Urothelium cell line (cell line): ENCODE data around the gene IZUMO1.

ENCODE experiments used
- DNase-seq: peaks from one replicate; pipeline ENCODE4 v3.0.0; 2011; ENCODE audit warnings: low spot score, mixed read lengths
- FAIRE-seq: peaks from 2 replicates; lab custom pipeline; 2011; peaks lifted over from hg19 to GRCh38; lab: Jason Lieb, UNC

Gene IZUMO1

DNA sequence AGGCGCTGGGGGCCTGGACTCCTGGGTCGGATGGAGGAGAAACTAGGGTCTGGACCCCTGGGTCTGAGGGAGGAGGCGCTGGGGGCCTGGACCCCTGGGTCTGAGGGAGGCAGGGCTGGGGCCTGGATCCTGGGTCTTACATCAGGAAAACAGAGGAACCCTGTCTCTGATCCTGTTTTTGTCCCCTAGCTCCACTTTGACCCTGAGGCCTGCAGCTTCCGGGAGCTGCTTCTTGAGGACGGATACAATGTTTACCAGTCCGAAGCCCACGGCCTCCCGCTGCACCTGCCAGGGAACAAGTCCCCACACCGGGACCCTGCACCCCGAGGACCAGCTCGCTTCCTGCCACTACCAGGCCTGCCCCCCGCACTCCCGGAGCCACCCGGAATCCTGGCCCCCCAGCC, 11.0 kb upstream of the IZUMO1 start:
- no peak for DNase-seq
- FAIRE-seq: no peak

DNA sequence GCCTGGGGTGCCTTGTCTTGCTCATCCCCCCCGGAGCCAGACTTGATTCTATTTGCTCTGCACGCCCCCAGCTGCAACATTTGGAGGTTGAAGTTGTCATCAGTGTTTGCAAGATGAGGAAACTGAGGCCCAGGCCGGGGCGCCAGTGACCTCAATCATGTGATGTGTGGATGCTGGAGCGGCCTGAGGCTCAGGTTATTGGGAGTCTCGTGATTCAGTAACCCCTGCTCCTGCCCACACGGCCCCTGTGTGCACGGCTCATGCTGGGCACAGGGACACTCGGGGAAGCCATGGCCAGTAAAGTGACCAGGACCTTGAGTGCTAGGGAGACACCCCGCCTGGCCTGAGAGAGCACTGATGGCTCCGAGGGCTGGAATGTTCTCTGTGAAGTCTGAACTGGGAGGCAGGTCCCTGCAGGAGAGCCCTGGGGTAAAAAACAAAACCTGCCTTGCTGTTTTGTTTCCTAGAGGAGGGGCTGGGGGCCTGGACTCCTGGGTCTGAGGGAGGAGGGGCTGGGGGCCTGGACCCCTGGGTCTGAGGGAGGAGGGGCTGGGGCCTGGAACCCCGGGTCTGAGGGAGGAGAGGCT, 10.5 kb upstream of the IZUMO1 start:
- FAIRE-seq (no peak), DNase-seq (no peak)

DNA sequence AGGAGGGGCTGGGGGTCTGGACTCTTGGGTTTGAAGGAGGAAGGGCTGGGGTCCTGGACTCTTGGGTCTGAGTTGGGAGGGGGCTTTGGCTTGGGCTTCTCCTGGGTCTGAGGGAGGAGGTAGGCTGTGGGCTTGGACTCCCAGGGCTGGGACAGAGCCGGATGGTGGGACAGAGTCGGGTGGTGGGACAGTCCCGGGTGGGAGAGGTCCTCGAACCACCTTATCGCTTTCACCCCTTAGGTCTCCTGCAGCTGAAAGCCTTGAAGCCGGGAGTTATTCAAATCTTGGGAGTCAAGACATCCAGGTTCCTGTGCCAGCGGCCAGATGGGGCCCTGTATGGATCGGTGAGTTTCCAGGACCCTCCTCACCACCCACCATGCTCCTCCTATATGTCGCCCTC, 10.0 kb upstream of the IZUMO1 start:
- no peak for FAIRE-seq
- no peak for DNase-seq

- DNase-seq (no peak), FAIRE-seq (no peak)
Measured at GRCh38 chr19:48756212-48756611, 9.5 kb upstream of the IZUMO1 start.

DNA sequence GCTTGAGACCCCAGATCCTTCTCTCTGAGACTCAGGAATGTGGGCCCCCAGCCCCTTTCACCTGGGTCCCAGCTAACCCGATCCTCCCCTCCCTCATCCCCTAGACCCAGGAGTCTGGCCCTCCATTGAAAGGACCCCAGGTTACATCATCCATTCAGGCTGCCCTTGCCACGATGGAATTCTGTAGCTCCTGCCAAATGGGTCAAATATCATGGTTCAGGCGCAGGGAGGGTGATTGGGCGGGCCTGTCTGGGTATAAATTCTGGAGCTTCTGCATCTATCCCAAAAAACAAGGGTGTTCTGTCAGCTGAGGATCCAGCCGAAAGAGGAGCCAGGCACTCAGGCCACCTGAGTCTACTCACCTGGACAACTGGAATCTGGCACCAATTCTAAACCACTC, 9.1 kb upstream of the IZUMO1 start:
- DNase-seq: no peak
- FAIRE-seq: no peak

DNA sequence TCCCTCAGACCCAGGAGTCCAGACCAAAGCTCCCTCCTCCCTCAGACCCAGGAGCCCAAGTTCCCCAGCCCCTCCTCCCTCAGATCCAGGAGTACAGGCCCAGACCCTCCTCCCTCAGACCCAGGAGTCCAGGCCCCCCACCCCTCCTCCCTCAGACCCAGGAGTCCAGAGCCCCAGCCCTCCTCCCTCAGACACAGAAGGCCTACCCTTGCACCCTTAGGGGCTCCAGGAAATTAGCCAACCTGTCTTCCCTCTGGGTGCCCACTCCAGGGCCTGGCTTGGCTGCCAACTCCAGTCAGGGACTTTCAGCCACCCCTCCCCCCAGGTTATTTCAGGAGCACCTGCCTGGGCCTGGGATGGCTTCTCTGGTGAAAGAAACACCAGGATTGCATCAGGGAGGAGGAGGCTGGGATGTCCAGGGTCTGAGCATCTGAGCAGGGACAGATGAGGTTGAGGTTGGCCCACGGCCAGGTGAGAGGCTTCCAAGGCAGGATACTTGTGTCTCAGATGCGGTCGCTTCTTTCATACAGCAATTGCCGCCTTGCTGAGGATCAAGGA, 8.5 kb upstream of the IZUMO1 start, which contains the start of gene FGF21:
Gene FGF21 (plus strand): TSS at position 441 of the 558 bp plus-strand sequence. CDS start 713 bp downstream, outside the sequence.
- DNase-seq (peak; percentile 56), FAIRE-seq (no peak)

DNA sequence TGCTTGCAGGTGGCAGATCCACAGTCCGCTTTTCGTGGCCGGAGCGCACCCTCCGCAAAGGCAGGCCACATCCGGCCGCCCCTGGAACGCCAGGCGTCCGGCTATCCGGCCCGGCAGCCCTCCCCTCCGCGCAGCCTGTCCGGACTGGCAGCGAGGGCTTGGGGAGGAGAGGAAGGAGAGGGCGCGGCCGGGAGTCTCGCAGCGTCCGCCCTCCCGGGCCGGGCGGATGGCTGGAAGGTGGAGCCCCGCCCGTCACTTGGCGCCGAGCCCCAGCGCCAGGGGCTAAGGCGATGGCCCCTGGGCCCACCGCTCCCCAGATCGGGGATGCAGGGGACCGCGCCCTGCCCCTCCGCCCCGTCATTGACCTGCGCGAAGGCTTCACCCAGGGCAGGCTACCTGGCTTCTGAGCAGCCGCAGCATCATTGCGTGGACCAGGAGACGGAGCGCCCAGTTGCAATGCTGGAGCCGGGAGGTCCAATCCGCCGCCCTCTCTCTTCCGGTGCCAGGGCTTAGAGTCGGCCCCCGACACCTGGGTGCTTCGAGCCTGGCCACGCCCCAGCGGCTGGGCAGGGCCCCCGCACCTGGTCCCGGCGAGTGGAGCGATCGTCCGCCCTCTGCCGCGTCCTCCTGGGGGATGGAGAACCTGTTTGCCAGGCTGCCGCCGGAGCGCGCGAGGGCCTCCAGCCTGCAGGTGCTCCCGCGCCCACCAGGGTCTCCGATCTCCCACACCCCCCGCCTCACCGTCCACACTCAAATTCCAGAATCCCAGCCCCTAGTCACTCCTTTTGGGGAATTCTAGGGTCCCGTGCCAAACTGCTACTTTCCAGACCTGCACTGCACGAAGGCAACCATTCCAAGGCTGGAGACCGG, 6.0 kb upstream of the IZUMO1 start, which contains the start of gene FUT1:
Gene FUT1 (minus strand): TSS at position 146 of the 870 bp plus-strand sequence. CDS start 1,360 bp downstream, outside the sequence.
- FAIRE-seq: no peak
- DNase-seq: peak; percentile 60

GRCh38 chr19:48751845-48752495, 5.3 kb upstream of the IZUMO1 start:
- no peak for FAIRE-seq
- DNase-seq: no peak

DNA sequence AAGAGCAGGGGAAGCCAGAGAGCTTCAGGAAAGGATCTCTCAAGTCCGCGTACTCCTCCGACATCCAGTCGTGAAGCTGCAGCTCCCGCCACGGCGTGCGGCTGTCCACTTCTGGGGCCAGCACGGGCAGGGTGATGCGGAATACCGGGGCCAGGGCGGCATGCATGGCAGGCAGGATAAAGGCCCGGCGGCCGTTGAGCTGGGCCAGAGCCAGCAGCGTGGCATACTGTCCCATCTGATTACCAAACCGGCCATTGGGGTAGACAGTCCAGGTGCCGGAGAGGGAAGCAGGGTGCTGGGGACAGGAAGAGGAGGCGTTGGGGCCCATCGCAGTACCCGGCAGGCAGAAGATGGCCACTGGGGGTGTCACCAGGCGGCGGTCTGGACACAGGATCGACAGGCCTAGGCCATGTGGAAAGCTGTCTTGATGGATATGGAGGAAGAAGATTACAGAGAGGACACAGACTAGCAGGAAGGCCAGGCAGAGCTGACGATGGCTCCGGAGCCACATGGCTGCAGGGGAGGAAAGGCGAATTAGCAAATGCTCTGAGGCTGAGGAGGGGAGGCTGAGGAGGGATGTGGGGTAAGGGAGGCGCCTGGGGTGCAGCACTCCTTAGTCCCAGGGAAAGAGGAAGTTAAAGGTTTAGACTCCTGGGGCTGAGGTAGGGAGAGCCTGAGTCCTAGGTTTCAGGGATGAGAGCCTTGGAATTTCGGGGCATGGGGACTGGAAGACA, 4.2 kb upstream of the IZUMO1 start:
- FAIRE-seq (no peak), DNase-seq (no peak)

DNA sequence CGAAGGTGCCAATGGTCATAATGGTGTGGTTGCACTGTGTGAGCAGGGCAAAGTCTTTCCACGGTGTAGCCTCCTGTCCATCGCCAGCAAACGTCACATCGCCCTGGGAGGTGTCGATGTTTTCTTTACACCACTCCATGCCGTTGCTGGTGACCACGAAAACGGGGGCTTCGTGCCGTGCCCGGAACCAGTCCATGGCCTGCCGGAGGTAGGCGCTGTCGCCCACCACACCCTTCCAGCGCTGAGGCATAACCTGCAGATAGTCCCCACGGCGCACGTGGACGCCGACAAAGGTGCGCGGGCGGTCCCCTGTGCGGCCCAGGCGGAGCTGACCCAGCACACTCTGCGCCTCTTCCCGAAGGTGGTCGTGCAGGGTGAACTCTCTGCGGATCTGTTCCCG, 3.6 kb upstream of the IZUMO1 start:
- FAIRE-seq (no peak), DNase-seq (no peak)

DNA sequence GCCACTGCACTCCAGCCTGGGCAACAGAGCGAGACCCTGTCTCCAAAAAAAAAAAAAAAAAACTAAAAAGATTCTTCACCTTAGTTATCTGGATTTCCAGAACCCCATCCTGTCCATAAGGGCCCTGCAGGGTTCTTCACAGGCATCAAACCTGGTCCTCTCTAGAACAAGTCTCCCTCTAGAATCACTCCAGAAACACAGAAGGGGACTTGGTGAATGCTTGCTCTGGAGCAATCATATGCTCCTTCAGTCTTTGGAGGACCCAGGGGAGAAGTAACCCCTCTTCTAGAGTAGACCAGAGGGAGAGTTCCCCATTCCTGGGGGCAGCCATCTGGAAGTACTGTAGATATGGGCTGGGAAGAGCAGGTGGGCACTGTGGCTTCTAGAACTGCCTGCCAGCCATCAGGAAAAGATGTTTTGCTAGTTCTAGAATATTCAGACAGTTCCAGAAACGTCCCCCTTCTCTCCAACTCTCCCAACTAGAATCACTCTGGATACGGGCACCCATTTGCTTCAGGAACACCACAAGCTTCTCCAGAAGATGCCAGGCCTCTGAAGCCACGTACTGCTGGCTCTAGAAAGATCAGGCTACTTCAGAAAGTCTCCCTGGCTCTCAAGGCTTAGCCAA, 3.0 kb upstream of the IZUMO1 start:
- FAIRE-seq (no peak), DNase-seq (no peak)

- DNase-seq (no peak), FAIRE-seq (no peak)
Measured at GRCh38 chr19:48746110-48746509, 599 bp downstream of the IZUMO1 start.

GRCh38 chr19:48745208-48745995, 1.3 kb downstream of the IZUMO1 start:
- no peak for FAIRE-seq

DNA sequence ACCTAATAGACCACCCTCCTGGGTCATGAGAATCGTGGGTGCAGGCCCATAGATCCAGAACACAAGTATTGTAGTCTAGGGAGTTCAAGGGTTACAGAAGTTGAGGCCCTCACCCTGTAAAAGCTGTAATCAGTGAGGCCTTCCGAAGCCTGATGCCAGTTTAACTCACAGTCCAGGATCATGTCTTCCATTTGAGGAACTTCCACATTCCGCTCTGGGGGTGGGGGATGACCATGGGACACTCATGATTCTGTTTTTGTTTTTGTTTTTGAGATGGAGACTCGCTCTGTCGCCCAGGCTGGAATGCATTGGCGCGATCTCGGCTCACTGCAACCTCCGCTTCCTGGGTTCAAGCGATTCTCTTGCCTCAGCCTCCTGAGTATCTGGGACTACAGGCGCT, 4.6 kb downstream of the IZUMO1 start:
- no peak for DNase-seq
- no peak for FAIRE-seq

More at GRCh38 chr19:48745208-48745995, 1.3 kb downstream of the IZUMO1 start:
- peak; percentile 66 for DNase-seq

- DNase-seq (peak; percentile 42), FAIRE-seq (no peak)
Measured at GRCh38 chr19:48741129-48741999, 5.3 kb downstream of the IZUMO1 start.

- DNase-seq (no peak), FAIRE-seq (no peak)
Measured at GRCh38 chr19:48740164-48740972, 6.3 kb downstream of the IZUMO1 start, which contains the start of gene RASIP1. TSS of gene RASIP1 (minus strand) at chr19:48740610. CDS start at chr19:48740282, 328 bp downstream.

DNA sequence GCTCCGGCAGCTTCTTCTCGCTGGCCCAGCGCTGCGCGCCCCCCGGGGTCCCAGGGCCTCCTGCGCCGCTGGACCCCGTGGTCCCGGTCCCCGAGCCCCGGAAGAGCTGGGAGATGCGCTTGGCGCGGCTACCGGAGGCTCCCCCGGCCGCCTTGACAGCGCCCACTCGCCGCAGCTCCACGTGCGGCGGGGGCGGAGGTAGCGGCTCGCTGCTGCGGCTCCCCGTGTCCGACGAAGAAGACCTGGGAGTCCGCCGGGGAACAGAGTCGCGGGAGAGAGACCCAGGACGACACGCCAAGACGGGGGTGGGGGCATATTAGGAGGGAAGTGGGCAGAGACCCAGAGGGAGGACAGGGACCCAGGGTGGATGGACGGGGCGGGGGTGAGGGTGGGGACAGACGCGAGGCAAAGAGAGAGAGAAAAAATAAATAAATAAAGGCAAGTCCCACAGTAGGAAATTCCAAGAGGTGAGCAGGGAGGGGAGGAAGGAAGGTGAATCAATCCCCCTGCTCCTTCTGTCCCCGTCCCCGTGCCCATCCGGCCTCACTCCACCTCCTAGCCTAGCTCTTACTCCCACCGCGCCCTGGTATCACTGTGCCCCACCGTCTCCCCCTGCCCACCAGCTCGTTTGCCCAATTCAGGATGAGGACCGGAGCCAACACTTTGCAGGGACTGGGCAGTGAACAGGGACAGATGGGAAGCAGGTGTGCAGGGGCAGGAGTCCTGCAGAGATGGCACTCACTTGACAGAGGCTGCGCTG, 7.1 kb downstream of the IZUMO1 start:
- DNase-seq: no peak
- FAIRE-seq: no peak
